Endothelial cell (in vitro differentiated cells): ENCODE measurements around the gene GIGYF1. TPM values are rescaled to one million over a fixed set of nuclear protein-coding genes. Genes with fewer than 3 reads are reported as not detected.
A peak's percentile ranks its signal among the peaks of the same experiment; 100 is the strongest.
"Not testable (repeated sequence)": the region's sequence is repeated elsewhere in the genome, so short reads cannot be mapped to it uniquely, and the experiment has no call there.

Experiments used
- DNase-seq: peaks from one replicate; pipeline ENCODE4 v3.0.0; 2021; ENCODE audit warnings: low spot score
- H3K27ac Mint-ChIP-seq: one replicate; pipeline ENCODE4 v1.8.0; 2021; ENCODE audit warnings: mixed read lengths, inconsistent platforms; ENCODE audit not compliant: unreplicated experiment
- H3K27me3 Mint-ChIP-seq: one replicate; pipeline ENCODE4 v1.8.0; 2021; ENCODE audit warnings: mild to moderate bottlenecking, moderate library complexity, mixed read lengths, inconsistent platforms; ENCODE audit not compliant: unreplicated experiment
- H3K36me3 Mint-ChIP-seq: one replicate; pipeline ENCODE4 v1.8.0; 2021; ENCODE audit warnings: mild to moderate bottlenecking, low read depth, mixed read lengths, inconsistent platforms; ENCODE audit not compliant: unreplicated experiment
- H3K4me1 Mint-ChIP-seq: one replicate; pipeline ENCODE4 v1.8.0; 2021; ENCODE audit warnings: mild to moderate bottlenecking, mixed read lengths, inconsistent platforms; ENCODE audit not compliant: unreplicated experiment
- H3K4me3 Mint-ChIP-seq: one replicate; pipeline ENCODE4 v1.8.0; 2021; ENCODE audit warnings: mild to moderate bottlenecking, mixed read lengths, inconsistent platforms; ENCODE audit not compliant: unreplicated experiment
- H3K9me3 Mint-ChIP-seq: one replicate; pipeline ENCODE4 v1.8.0; 2021; ENCODE audit warnings: mixed read lengths, inconsistent platforms; ENCODE audit not compliant: unreplicated experiment
- total RNA-seq: library from RNA; stranded (reverse); fragmentation: NEBNext Ultra II Directional; extraction: Animal tissue kit (Norgen Biotek cat#: 25700); gene quantifications from one replicate; pipeline ENCODE4 v1.2.1, GENCODE V29; 2021; ENCODE audit not compliant: unreplicated experiment
- TF ChIP-seq, protein P1 (sequence below): fragments of 200-600 bp; sonication (generic); IDR thresholded peaks from one replicate; pipeline ENCODE4 v1.5.0; 2021; ENCODE audit warnings: antibody characterized with exemption; ENCODE audit not compliant: unreplicated experiment

The GIGYF1 gene
- total RNA-seq, 1 donor from 2014 or later: 70.6 TPM

DNA sequence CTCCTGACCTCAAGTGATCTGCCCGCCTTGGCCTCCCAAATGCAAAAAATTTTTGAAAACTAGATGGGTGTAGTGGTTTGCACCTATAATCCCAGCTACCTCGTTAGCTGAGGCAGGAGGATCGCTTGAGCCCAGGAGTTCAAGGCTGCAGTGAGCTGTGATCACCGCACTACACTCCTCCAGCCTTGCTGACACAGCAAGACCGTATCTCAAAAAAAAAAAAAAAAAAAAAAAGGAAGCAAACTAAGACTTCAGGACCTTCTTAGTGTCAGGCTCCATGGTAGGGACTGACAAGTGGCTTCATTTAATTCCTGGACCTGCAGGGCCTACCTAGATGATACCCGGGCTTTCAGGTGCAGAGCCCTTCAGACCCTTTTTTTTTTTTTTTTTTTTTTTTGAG lies 14.3 kb upstream of the GIGYF1 start:
- DNase-seq: no peak
- TF ChIP-seq, protein P1, sequence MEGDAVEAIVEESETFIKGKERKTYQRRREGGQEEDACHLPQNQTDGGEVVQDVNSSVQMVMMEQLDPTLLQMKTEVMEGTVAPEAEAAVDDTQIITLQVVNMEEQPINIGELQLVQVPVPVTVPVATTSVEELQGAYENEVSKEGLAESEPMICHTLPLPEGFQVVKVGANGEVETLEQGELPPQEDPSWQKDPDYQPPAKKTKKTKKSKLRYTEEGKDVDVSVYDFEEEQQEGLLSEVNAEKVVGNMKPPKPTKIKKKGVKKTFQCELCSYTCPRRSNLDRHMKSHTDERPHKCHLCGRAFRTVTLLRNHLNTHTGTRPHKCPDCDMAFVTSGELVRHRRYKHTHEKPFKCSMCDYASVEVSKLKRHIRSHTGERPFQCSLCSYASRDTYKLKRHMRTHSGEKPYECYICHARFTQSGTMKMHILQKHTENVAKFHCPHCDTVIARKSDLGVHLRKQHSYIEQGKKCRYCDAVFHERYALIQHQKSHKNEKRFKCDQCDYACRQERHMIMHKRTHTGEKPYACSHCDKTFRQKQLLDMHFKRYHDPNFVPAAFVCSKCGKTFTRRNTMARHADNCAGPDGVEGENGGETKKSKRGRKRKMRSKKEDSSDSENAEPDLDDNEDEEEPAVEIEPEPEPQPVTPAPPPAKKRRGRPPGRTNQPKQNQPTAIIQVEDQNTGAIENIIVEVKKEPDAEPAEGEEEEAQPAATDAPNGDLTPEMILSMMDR: no peak
- peaks cover 5% of the 10 kb centered on the region for H3K27me3 Mint-ChIP-seq
- no peak overlapping the region for H3K27ac Mint-ChIP-seq
- H3K4me1 Mint-ChIP-seq: peaks cover 7% of the 10 kb centered on the region
- H3K4me3 Mint-ChIP-seq: no peak overlapping the region
- H3K36me3 Mint-ChIP-seq: peaks cover 6% of the 10 kb centered on the region
- no peaks in the 10 kb centered on the region for H3K9me3 Mint-ChIP-seq

DNA sequence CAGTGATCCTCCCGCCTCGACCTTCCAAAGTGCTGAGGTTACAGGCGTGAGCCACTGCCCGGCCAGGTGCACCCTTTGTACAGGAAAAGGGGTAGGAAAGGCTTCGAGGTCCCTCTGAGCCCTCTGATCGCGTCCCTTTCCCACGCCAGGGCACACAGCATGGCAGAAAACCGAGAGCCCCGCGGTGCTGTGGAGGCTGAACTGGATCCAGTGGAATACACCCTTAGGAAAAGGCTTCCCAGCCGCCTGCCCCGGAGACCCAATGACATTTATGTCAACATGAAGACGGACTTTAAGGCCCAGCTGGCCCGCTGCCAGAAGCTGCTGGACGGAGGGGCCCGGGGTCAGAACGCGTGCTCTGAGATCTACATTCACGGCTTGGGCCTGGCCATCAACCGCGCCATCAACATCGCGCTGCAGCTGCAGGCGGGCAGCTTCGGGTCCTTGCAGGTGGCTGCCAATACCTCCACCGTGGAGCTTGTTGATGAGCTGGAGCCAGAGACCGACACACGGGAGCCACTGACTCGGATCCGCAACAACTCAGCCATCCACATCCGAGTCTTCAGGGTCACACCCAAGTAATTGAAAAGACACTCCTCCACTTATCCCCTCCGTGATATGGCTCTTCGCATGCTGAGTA lies 12.7 kb upstream of the GIGYF1 start:
- H3K9me3 Mint-ChIP-seq: no peaks in the 10 kb centered on the region
- peaks cover 6% of the 10 kb centered on the region for H3K36me3 Mint-ChIP-seq
- no peak for DNase-seq
- H3K4me1 Mint-ChIP-seq: peaks cover 7% of the 10 kb centered on the region
- peak overlapping the region; percentile 94 for H3K4me3 Mint-ChIP-seq
- H3K27me3 Mint-ChIP-seq: peaks cover 5% of the 10 kb centered on the region
- peak overlapping the region; percentile 36 for H3K27ac Mint-ChIP-seq
- TF ChIP-seq, protein P1: no peak

DNA sequence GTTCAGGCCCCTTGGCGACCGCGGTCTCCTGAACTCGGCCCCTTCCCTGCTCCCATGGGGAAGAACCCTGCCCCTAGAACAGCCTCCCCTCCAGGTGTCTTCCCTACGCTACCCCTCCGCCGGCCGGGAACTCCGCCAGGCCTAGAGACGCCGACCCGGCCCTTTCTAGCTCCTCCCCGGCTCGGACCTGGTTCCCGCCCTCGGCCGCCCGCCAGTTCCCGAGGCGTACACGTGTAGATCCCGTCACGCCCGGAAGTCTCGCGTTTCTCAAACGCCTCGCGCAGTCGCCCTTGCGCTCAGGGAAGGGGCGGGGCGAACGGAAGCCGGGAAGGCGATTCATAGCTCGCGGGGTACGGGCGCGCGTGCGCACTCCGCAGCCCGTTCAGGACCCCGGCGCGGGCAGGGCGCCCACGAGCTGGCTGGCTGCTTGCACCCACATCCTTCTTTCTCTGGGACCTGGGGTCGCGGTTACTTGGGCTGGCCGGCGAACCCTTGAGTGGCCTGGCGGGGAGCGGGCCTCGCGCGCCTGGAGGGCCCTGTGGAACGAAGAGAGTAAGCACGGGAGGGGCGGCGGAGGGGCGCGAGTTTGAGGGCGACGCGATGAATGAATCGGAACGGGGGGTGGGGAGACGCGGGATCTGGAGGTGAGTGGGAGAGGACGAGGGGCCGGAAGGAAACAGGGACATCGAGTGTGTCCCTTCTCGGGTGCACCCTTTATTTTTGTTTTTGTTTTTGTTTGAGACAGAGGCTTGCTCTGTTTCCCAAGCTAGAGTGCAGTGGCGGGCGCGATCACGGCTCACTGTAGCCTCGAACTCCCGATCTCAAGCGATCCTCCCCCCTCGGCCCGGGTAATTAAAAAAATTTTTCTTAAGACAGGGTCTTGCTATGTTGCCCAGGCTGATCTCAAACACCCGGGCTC lies 12.0 kb upstream of the GIGYF1 start, which contains the start of gene POP7:
TSS of gene POP7 (plus strand) at position 369 of the 919 bp plus-strand sequence. CDS start 710 bp downstream, outside the sequence.
- Mint-ChIP-seq H3K36me3 (peaks cover 6% of the 10 kb centered on the region), H3K27me3 (peaks cover 5% of the 10 kb centered on the region), H3K27ac (no peak within 1 kb of the TSS), H3K4me3 (peak within 1 kb of the TSS; percentile 94), H3K9me3 (no peaks in the 10 kb centered on the region), H3K4me1 (peaks cover 12% of the 10 kb centered on the region)
- TF ChIP-seq, protein P1: no peak
- DNase-seq: peak; percentile 99

DNA sequence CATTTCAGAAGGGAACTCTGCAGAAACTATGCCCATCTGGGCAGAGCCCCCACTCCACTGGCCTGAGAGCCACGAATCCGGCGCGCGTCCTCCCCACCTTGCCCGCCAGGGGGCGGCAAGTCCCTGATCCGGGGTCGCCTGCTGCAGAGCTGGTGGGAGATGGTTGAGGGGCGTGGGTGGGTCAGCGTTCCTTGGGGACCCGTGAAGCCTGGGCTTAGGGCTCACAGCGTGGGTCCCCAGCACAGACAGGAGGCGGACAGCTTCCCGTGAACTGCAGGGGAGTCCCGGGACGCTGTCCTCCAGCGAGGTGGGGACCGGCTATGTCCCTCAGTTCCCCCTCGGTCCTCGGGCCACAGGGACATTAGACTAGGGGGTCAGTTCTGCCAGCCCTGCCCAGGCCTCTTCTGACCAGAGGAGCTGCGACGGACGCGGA lies 11.3 kb upstream of the GIGYF1 start:
- Mint-ChIP-seq H3K27ac (no peak overlapping the region), H3K36me3 (peaks cover under 1% of the 10 kb centered on the region), H3K4me1 (peaks cover 12% of the 10 kb centered on the region), H3K27me3 (peaks cover 3% of the 10 kb centered on the region), H3K9me3 (no peaks in the 10 kb centered on the region), H3K4me3 (peak overlapping the region; percentile 94)
- TF ChIP-seq, protein P1: peak; percentile 98
- peak; percentile 94 for DNase-seq

DNA sequence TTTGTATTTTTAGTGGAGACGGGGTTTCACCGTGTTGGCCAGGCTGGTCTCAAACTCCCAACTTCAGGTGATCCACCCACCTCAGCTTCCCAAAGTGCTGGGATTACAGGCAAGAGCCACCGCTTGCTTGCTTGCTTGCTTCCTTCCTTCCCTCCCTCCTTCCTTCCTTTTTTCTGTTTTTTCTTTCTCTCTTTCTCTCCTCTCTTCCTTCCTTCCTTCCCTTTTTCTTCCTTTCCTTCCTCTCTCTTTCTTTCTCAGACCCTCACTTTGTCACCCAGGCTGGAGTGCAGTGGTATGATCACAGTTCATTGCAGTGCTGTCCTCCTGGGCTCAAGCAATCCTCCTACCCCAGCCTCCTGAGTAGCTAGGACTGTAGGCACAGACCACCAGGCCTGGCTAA lies 7.0 kb upstream of the GIGYF1 start:
- H3K36me3 Mint-ChIP-seq, H3K9me3 Mint-ChIP-seq, H3K4me3 Mint-ChIP-seq, DNase-seq, H3K27me3 Mint-ChIP-seq, H3K27ac Mint-ChIP-seq, H3K4me1 Mint-ChIP-seq: not testable (repeated sequence)
